H9 (cell line): Measurements from ENCODE around the gene ADTRP. TPM values are rescaled to one million over a fixed set of nuclear protein-coding genes. Genes with fewer than 3 reads are reported as not detected.

Experiments used
- DNase-seq: peaks from one replicate; pipeline ENCODE4 v3.0.0-alpha.2; 2017
- H2AFZ ChIP-seq: one replicate; pipeline ENCODE4 v1.6.1; 2013; ENCODE audit warnings: mild to moderate bottlenecking, low read length, control low read depth, moderate library complexity
- H2AK5ac ChIP-seq: 2 replicates; pipeline ENCODE4 v1.6.1; 2013; ENCODE audit warnings: low read length, control low read depth, mixed read lengths; ENCODE audit not compliant: insufficient read length
- H2BK120ac ChIP-seq: one replicate; pipeline ENCODE4 v1.6.1; 2013; ENCODE audit warnings: low read depth, mild to moderate bottlenecking, low read length, control low read depth, inconsistent platforms; ENCODE audit not compliant: poor library complexity, severe bottlenecking
- H2BK12ac ChIP-seq: 2 replicates; pipeline ENCODE4 v1.6.1; 2013; ENCODE audit warnings: low read length, control low read depth, mixed read lengths, low read depth; ENCODE audit not compliant: insufficient read length
- H2BK15ac ChIP-seq: 2 replicates; pipeline ENCODE4 v1.6.1; 2013; ENCODE audit warnings: low read depth, low read length, control low read depth
- H2BK20ac ChIP-seq: one replicate; pipeline ENCODE4 v1.6.1; 2013; ENCODE audit warnings: low read depth, mild to moderate bottlenecking, low read length, control low read depth, inconsistent platforms; ENCODE audit not compliant: poor library complexity, severe bottlenecking
- H2BK5ac ChIP-seq: 2 replicates; pipeline ENCODE4 v1.6.1; 2013; ENCODE audit warnings: low read length, control low read depth, mixed read lengths; ENCODE audit not compliant: insufficient read length
- H3K14ac ChIP-seq: 2 replicates; pipeline ENCODE4 v1.6.1; 2013; ENCODE audit warnings: low read length, control low read depth; ENCODE audit not compliant: insufficient read depth
- H3K18ac ChIP-seq: 2 replicates; pipeline ENCODE4 v1.6.1; 2013; ENCODE audit warnings: low read depth, mild to moderate bottlenecking, mixed read lengths, low read length, control low read depth; ENCODE audit not compliant: insufficient read length
- H3K23ac ChIP-seq: 2 replicates; pipeline ENCODE4 v1.6.1; 2013; ENCODE audit warnings: low read length, control low read depth, mixed read lengths, low read depth; ENCODE audit not compliant: insufficient read length
- H3K23me2 ChIP-seq: 2 replicates; pipeline ENCODE4 v1.6.1; 2013; ENCODE audit warnings: low read depth, mild to moderate bottlenecking, mixed read lengths, low read length, control low read depth; ENCODE audit not compliant: insufficient read length, poor library complexity, severe bottlenecking
- H3K27ac ChIP-seq: 2 replicates; pipeline ENCODE4 v1.5.1; 2013; ENCODE audit warnings: low read length, control low read depth, mixed read lengths, low read depth; ENCODE audit not compliant: insufficient read length
- H3K27me3 ChIP-seq: 2 replicates; pipeline ENCODE4 v1.6.1; 2013; ENCODE audit warnings: low read length, control low read depth, inconsistent platforms; ENCODE audit not compliant: insufficient read depth
- H3K4ac ChIP-seq: 2 replicates; pipeline ENCODE4 v1.6.1; 2013; ENCODE audit warnings: low read depth, mild to moderate bottlenecking, control low read depth, inconsistent platforms, low read length, moderate library complexity
- H3K4me1 ChIP-seq: 2 replicates; pipeline ENCODE4 v1.6.1; 2013; ENCODE audit warnings: low read length, control low read depth, inconsistent platforms; ENCODE audit not compliant: insufficient read depth
- H3K4me2 ChIP-seq: 2 replicates; pipeline ENCODE4 v1.6.1; 2013; ENCODE audit warnings: low read length, control low read depth, mixed read lengths; ENCODE audit not compliant: insufficient read length, insufficient read depth
- H3K56ac ChIP-seq: 2 replicates; pipeline ENCODE4 v1.6.1; 2013; ENCODE audit warnings: low read depth, mild to moderate bottlenecking, mixed read lengths, low read length, control low read depth; ENCODE audit not compliant: insufficient read length
- H3K79me1 ChIP-seq: 2 replicates; pipeline ENCODE4 v1.6.1; 2013; ENCODE audit warnings: low read depth, mild to moderate bottlenecking, moderate library complexity, low read length, control low read depth, inconsistent platforms; ENCODE audit not compliant: insufficient read depth, poor library complexity, severe bottlenecking
- H3K79me2 ChIP-seq: 2 replicates; pipeline ENCODE4 v1.6.1; 2013; ENCODE audit warnings: low read length, control low read depth, inconsistent platforms; ENCODE audit not compliant: insufficient read depth
- H3K9ac ChIP-seq: 2 replicates; pipeline ENCODE4 v1.6.1; 2013; ENCODE audit warnings: low read length, control low read depth, mixed read lengths; ENCODE audit not compliant: insufficient read length; ENCODE audit errors: extremely low read depth
- H3K9me3 ChIP-seq: one replicate; pipeline ENCODE4 v1.6.1; 2013; ENCODE audit warnings: low read depth, low read length, inconsistent platforms; ENCODE audit not compliant: control insufficient read depth
- H3T11ph ChIP-seq: one replicate; pipeline ENCODE4 v1.6.1; 2013; ENCODE audit warnings: mild to moderate bottlenecking, low read length, control low read depth, inconsistent platforms
- H4K20me1 ChIP-seq: one replicate; pipeline ENCODE4 v1.6.1; 2013; ENCODE audit not compliant: control insufficient read depth, insufficient read length, insufficient read depth
- H4K5ac ChIP-seq: 2 replicates; pipeline ENCODE4 v1.6.1; 2013; ENCODE audit warnings: low read depth, mild to moderate bottlenecking, mixed read lengths, low read length, control low read depth; ENCODE audit not compliant: insufficient read length
- H4K8ac ChIP-seq: replicated peaks from 2 replicates; pipeline ENCODE4 v1.6.1; 2013; ENCODE audit warnings: low read length, control low read depth, mixed read lengths, low read depth; ENCODE audit not compliant: insufficient read length
- H4K91ac ChIP-seq: 2 replicates; pipeline ENCODE4 v1.6.1; 2013; ENCODE audit warnings: low read depth, mild to moderate bottlenecking, moderate library complexity, mixed read lengths, low read length, control low read depth; ENCODE audit not compliant: insufficient read length
- H3K27ac Mint-ChIP-seq, 3 experiments: 2 replicates in 2 of 3; 3 replicates in 1 of 3; pipeline ENCODE4 v1.8.0; 2020 to 2021; ENCODE audit warnings: mixed read lengths in 3 of 3, mild to moderate bottlenecking in 1 of 3, moderate library complexity in 1 of 3
- H3K27me3 Mint-ChIP-seq: 2 replicates; pipeline ENCODE4 v1.8.0; 2021; ENCODE audit warnings: low read depth, mild to moderate bottlenecking, moderate library complexity, mixed read lengths
- H3K36me3 Mint-ChIP-seq, 3 experiments: 2 replicates in 2 of 3; 3 replicates in 1 of 3; pipeline ENCODE4 v1.8.0; 2020 to 2021; ENCODE audit warnings: low read depth in 3 of 3, mixed read lengths in 3 of 3; ENCODE audit not compliant: insufficient read depth in 1 of 3
- H3K4me1 Mint-ChIP-seq, 2 experiments: 2 replicates each; pipeline ENCODE4 v1.8.0; 2020; ENCODE audit warnings: mixed read lengths in 2 of 2
- H3K4me3 Mint-ChIP-seq, 2 experiments: 2 replicates in 1 of 2; 3 replicates in 1 of 2; pipeline ENCODE4 v1.8.0; 2020 to 2021; ENCODE audit warnings: mild to moderate bottlenecking in 2 of 2, mixed read lengths in 2 of 2, moderate library complexity in 1 of 2
- H3K9me3 Mint-ChIP-seq, 2 experiments: 2 replicates in 1 of 2; 3 replicates in 1 of 2; pipeline ENCODE4 v1.8.0; 2020; ENCODE audit warnings: mild to moderate bottlenecking in 2 of 2, mixed read lengths in 2 of 2, moderate library complexity in 1 of 2
- CTCF ChIP-seq: fragments of 200-600 bp; sonication (generic); conservative IDR thresholded peaks from 3 replicates; pipeline ENCODE4 v1.8.0; 2021; ENCODE audit warnings: antibody characterized with exemption, mild to moderate bottlenecking
- WGBS: extraction: QIAGEN DNeasy Blood & Tissue Kit; methylation state at CpG from one replicate; pipeline ENCODE4 v1.1.7; 2013; ENCODE audit warnings: missing lambda C conversion rate, low lambda C conversion rate, mixed read lengths; ENCODE audit not compliant: insufficient read length; ENCODE audit errors: extremely low coverage; 5-methylcytosine and 5-hydroxymethylcytosine counted together
- total RNA-seq: library from RNA; stranded (reverse); gene quantifications from 2 replicates; pipeline ENCODE4 v1.2.1, GENCODE V29; 2021

ADTRP gene
- total RNA-seq, 1 experiment from 2014 or later = not detected

GRCh38 chr6:11785774-11786579 lies 7.4 kb upstream of the ADTRP start:
- no peak overlapping the region for H2BK120ac ChIP-seq
- Mint-ChIP-seq H3K4me3 (no peak overlapping the region), H3K27ac (no peak overlapping the region), H3K36me3 (no peaks in the 10 kb centered on the region), H3K27me3 (no peaks in the 10 kb centered on the region; the same call in 1 of the 2 replicates), H3K9me3 (peaks cover 0 to 7% of the 10 kb centered on the region in 2 experiments; a peak in 1 of 5 replicates), H3K4me1 (no peaks in the 10 kb centered on the region)
- no peak overlapping the region for H3K27ac ChIP-seq
- no peak overlapping the region for H3K56ac ChIP-seq
- no peak overlapping the region for H2AK5ac ChIP-seq
- no CpG with 5 or more reads among the region's 14 CpGs for WGBS
- H4K8ac ChIP-seq = no peak overlapping the region
- no peak for TF ChIP-seq CTCF
- no peak overlapping the region for H2BK20ac ChIP-seq
- no peak overlapping the region for H4K91ac ChIP-seq
- no peaks in the 10 kb centered on the region for H3K9me3 ChIP-seq
- H3K18ac ChIP-seq = no peak overlapping the region
- no peaks in the 10 kb centered on the region for H4K20me1 ChIP-seq
- H3T11ph ChIP-seq = no peak overlapping the region
- no peak overlapping the region for H2BK15ac ChIP-seq
- no peak overlapping the region for H3K14ac ChIP-seq
- no peak overlapping the region for H2AFZ ChIP-seq
- H3K23me2 ChIP-seq = no peaks in the 10 kb centered on the region
- no peaks in the 10 kb centered on the region for H3K79me1 ChIP-seq
- DNase-seq = no peak
- H3K23ac ChIP-seq = no peak overlapping the region
- peaks cover 6% of the 10 kb centered on the region; the same call in 1 of the 2 replicates for H3K4me1 ChIP-seq
- H3K27me3 ChIP-seq = no peaks in the 10 kb centered on the region
- H2BK12ac ChIP-seq = no peak overlapping the region
- no peak overlapping the region for H2BK5ac ChIP-seq
- H3K79me2 ChIP-seq = no peaks in the 10 kb centered on the region
- no peak overlapping the region for H3K9ac ChIP-seq
- no peak overlapping the region for H4K5ac ChIP-seq
- no peak overlapping the region for H3K4ac ChIP-seq
- H3K4me2 ChIP-seq = no peak overlapping the region
